A673 (cell line): ENCODE results near the gene BTG2. TPM values are rescaled to one million over a fixed set of nuclear protein-coding genes. Genes with fewer than 3 reads are reported as not detected.

Source experiments
- BruUV-seq: library from RNA; stranded (reverse); fragments of 400-500 nt; replicated peaks from 2 replicates; lab custom pipeline; 2021; lab: Mats Ljungman, UMichigan
- CTCF ChIA-PET: fragments of 300-600 bp; sonication (Branson Sonifier 250); formaldehyde crosslinking; loops from one replicate; lab custom pipeline; 2022; ENCODE audit warnings: antibody characterized with exemption; lab: Charles Lee
- POLR2A ChIA-PET: fragments of 300-600 bp; sonication (Branson Sonifier 250); formaldehyde crosslinking; loops from one replicate; lab custom pipeline; 2022; ENCODE audit warnings: antibody characterized with exemption; ENCODE audit not compliant: low non-redundant PET; lab: Charles Lee
- DNase-seq: peaks from one replicate; pipeline ENCODE4 v3.0.0-alpha.2; 2015; ENCODE audit warnings: low spot score
- H3K27ac ChIP-seq: fragments of 200-600 bp; sonication (generic); 2 replicates; pipeline ENCODE4 v1.5.1; 2016; ENCODE audit warnings: mixed run types, low read depth, mild to moderate bottlenecking, mixed read lengths, antibody characterized with exemption, low read length; ENCODE audit not compliant: poor library complexity, severe bottlenecking
- H3K27me3 ChIP-seq: fragments of 200-600 bp; sonication (generic); replicated peaks from 2 replicates; pipeline ENCODE4 v1.6.1; 2017; ENCODE audit warnings: mixed run types, low read depth, mild to moderate bottlenecking, mixed read lengths, antibody characterized with exemption, low read length; ENCODE audit not compliant: insufficient read depth, poor library complexity
- H3K36me3 ChIP-seq: fragments of 200-600 bp; sonication (generic); 2 replicates; pipeline ENCODE4 v1.6.1; 2016; ENCODE audit warnings: mixed run types, mild to moderate bottlenecking, mixed read lengths, antibody characterized with exemption, low read length; ENCODE audit not compliant: insufficient read depth, poor library complexity, severe bottlenecking
- H3K4me1 ChIP-seq: fragments of 200-600 bp; sonication (generic); 2 replicates; pipeline ENCODE4 v1.6.1; 2017; ENCODE audit warnings: mixed run types, mild to moderate bottlenecking, mixed read lengths, antibody characterized with exemption, low read length; ENCODE audit not compliant: insufficient read depth, poor library complexity, severe bottlenecking
- H3K4me3 ChIP-seq: fragments of 200-600 bp; sonication (generic); 2 replicates; pipeline ENCODE4 v1.5.1; 2016; ENCODE audit warnings: low read depth, mixed run types, mild to moderate bottlenecking, mixed read lengths, low read length; ENCODE audit not compliant: poor library complexity, severe bottlenecking
- H3K9me3 ChIP-seq: fragments of 200-600 bp; sonication (generic); 2 replicates; pipeline ENCODE4 v1.6.1; 2016; ENCODE audit warnings: mixed run types, low read depth, mild to moderate bottlenecking, mixed read lengths, antibody characterized with exemption, low read length; ENCODE audit not compliant: poor library complexity, severe bottlenecking
- CTCF ChIP-seq: fragments of 300-800, 200-600 bp; sonication (generic); conservative IDR thresholded peaks from 2 replicates; pipeline ENCODE4 v1.5.1; 2017; ENCODE audit warnings: low read depth, mild to moderate bottlenecking, antibody characterized with exemption, low read length, moderate library complexity, mixed read lengths
- EZH2 ChIP-seq: fragments of 200-600 bp; sonication (generic); IDR thresholded peaks from 2 replicates; pipeline ENCODE4 v1.6.1; 2017; ENCODE audit warnings: borderline replicate concordance, low read depth, mild to moderate bottlenecking, mixed read lengths, antibody characterized with exemption, low read length; ENCODE audit not compliant: poor library complexity, severe bottlenecking
- intact Hi-C: fragments of 100-400 bp; cut with micrococcal nuclease; formaldehyde crosslinking; loops from one replicate; pipeline ENCODE4 v1.10.0; 2022; ENCODE audit not compliant: unreplicated experiment
- total RNA-seq: library from RNA; stranded (reverse); gene quantifications from 2 replicates; pipeline ENCODE4 v1.2.3, GENCODE V29; 2021

BTG2 gene
- total RNA-seq, 1 experiment from 2014 or later: 9.3 TPM

GRCh38 chr1:203359010-203359571, 53.8 kb downstream of the BTG2 start:
- intact Hi-C loops: no loop called here
- Histone ChIP-seq H3K9me3 (no peaks in the 10 kb centered on the region), H3K27me3 (peaks cover 7% of the 10 kb centered on the region), H3K36me3 (no peaks in the 10 kb centered on the region), H3K4me3 (no peak overlapping the region), H3K27ac (no peak overlapping the region), H3K4me1 (no peaks in the 10 kb centered on the region)
- ChIA-PET CTCF (interaction anchor here (0.8 kb wide), 1 partner anchor 13 kb away, joined by 4 read pairs; no protein-coding TSS in a partner anchor), POLR2A (no interaction called here)
- no TSS peak for BruUV-seq
- no peak for TF ChIP-seq CTCF
- no peak for TF ChIP-seq EZH2
- DNase-seq: no peak

Other genes starting within 250 kb of the BTG2 start
- not detected in 2 replicates for gene MYOG, start 219.5 kb upstream of the BTG2 start, total RNA-seq
- 0.74 and 1.2 TPM in 2 replicates for gene ADORA1, start 177.8 kb upstream of the BTG2 start, total RNA-seq
- gene MYBPH, start 129.7 kb upstream of the BTG2 start, total RNA-seq: not detected in 2 replicates
- not detected in 2 replicates for gene CHI3L1, start 118.8 kb upstream of the BTG2 start, total RNA-seq
- gene CHIT1, start 75.8 kb upstream of the BTG2 start, total RNA-seq: not detected in 2 replicates
- 0.35 and 0.69 TPM in 2 replicates for gene FMOD, start 45.6 kb downstream of the BTG2 start, total RNA-seq
- not detected in 2 replicates for gene PRELP, start 170.3 kb downstream of the BTG2 start, total RNA-seq
- gene OPTC, start 188.6 kb downstream of the BTG2 start, total RNA-seq: not detected in 2 replicates